HUDEP-2 (cell line): ENCODE measurements around the gene UQCRC1.
"Not testable (repeated sequence)": the region's sequence is repeated elsewhere in the genome, so short reads cannot be mapped to it uniquely, and the experiment has no call there.

Source experiments
- DNase-seq, 76 experiments: peaks; one replicate each; lab custom pipeline; 2025; ENCODE audit not compliant: unreplicated experiment in 76 of 76; lab: John Stamatoyannopoulos, UW

Gene UQCRC1

GRCh38 chr3:48556796-48557626 is 52.4 kb downstream of the UQCRC1 start, which contains the start of gene PFKFB4:
Gene PFKFB4, minus strand, starts transcription at chr3:48556803. Its CDS starts 26 bp downstream, at chr3:48556777.
- peak in 75 of 76 experiments; percentile 91 to 100 (median 99) for DNase-seq

GRCh38 chr3:48555949-48556795 is 53.3 kb downstream of the UQCRC1 start:
- DNase-seq: no peak

- DNase-seq: peak in 74 of 76 experiments; percentile 5 to 84 (median 63)
These were observed 54.1 kb downstream of the UQCRC1 start for GRCh38 chr3:48555231-48555948.

GRCh38 chr3:48553886-48554845 is 55.3 kb downstream of the UQCRC1 start:
- DNase-seq: no peak

- DNase-seq: no peak
These were observed 56.1 kb downstream of the UQCRC1 start for GRCh38 chr3:48553361-48553760.

- no peak for DNase-seq
These were observed 57.1 kb downstream of the UQCRC1 start for GRCh38 chr3:48552111-48552951.

GRCh38 chr3:48551651-48552050 is 57.8 kb downstream of the UQCRC1 start:
- DNase-seq: not testable (repeated sequence)
